ENCODE data around the gene PCED1B. TPM values are rescaled to one million over a fixed set of nuclear protein-coding genes. Genes with fewer than 3 reads are reported as not detected.
"Not testable (repeated sequence)": the region's sequence is repeated elsewhere in the genome, so short reads cannot be mapped to it uniquely, and the experiment has no call there.

Gene PCED1B
- total RNA-seq, 1 donor from 2014 or later, result 49.9 TPM

DNA sequence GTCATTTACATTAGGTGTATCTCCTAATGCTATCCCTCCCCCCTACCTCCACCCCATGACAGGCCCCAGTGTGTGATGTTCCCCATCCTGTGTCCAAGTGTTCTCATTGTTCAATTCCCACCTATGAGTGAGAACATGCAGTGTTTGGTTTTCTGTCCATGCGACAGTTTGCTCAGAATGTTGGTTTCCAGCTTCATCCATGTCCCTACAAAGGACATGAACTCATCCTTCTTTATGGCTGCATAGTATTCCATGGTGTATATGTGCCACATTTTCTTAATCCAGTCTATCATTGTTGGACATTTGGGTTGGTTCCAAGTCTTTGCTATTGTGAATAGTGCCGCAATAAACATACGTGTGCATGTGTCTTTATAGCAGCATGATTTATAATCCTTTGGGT, 37.9 kb downstream of the PCED1B start:
- H3K4me1 Mint-ChIP-seq (ENCODE audit: low read depth), result peaks cover 11% of the 10 kb centered on the region
- H3K9me3 Mint-ChIP-seq; intact Hi-C loops (cut with micrococcal nuclease); DNase-seq (ENCODE audit: low spot score); H3K4me3 Mint-ChIP-seq (ENCODE audit: low read depth); H3K27ac Mint-ChIP-seq; H3K27me3 Mint-ChIP-seq (ENCODE audit: low read depth): not testable (repeated sequence)
- peaks cover 39% of the 10 kb centered on the region for H3K36me3 Mint-ChIP-seq (ENCODE audit: low read depth)

- Mint-ChIP-seq H3K36me3 (ENCODE audit: low read depth) (peaks cover 43% of the 10 kb centered on the region), H3K27me3 (ENCODE audit: low read depth) (no peaks in the 10 kb centered on the region), H3K4me3 (ENCODE audit: low read depth) (no peak overlapping the region), H3K27ac (peak overlapping the region; percentile 69), H3K9me3 (peaks cover 8% of the 10 kb centered on the region), H3K4me1 (ENCODE audit: low read depth) (peaks cover 19% of the 10 kb centered on the region)
- DNase-seq (ENCODE audit: low spot score), result no peak
- intact Hi-C loops (cut with micrococcal nuclease), result loop anchor here (1.0 kb wide), 1 partner anchor 9 kb away; no protein-coding TSS in a partner anchor
Measured at GRCh38 chr12:47120736-47121135, 41.3 kb downstream of the PCED1B start.

- Mint-ChIP-seq H3K27ac (peak overlapping the region; percentile 69), H3K27me3 (ENCODE audit: low read depth) (no peaks in the 10 kb centered on the region), H3K4me3 (ENCODE audit: low read depth) (no peak overlapping the region), H3K4me1 (ENCODE audit: low read depth) (peaks cover 19% of the 10 kb centered on the region), H3K36me3 (ENCODE audit: low read depth) (peaks cover 39% of the 10 kb centered on the region), H3K9me3 (peaks cover 8% of the 10 kb centered on the region)
- no peak for DNase-seq (ENCODE audit: low spot score)
- intact Hi-C loops (cut with micrococcal nuclease), result loop anchor here (1.0 kb wide), 1 partner anchor 10 kb away; no protein-coding TSS in a partner anchor
Measured at GRCh38 chr12:47121146-47121545, 41.7 kb downstream of the PCED1B start.

GRCh38 chr12:47122602-47123001, 43.2 kb downstream of the PCED1B start:
- intact Hi-C loops (cut with micrococcal nuclease), result no loop called here
- H3K36me3 Mint-ChIP-seq (ENCODE audit: low read depth), result peaks cover 38% of the 10 kb centered on the region
- no peak overlapping the region for H3K4me3 Mint-ChIP-seq (ENCODE audit: low read depth)
- peaks cover 8% of the 10 kb centered on the region for H3K9me3 Mint-ChIP-seq
- no peaks in the 10 kb centered on the region for H3K27me3 Mint-ChIP-seq (ENCODE audit: low read depth)
- H3K27ac Mint-ChIP-seq, result no peak overlapping the region
- DNase-seq (ENCODE audit: low spot score), result no peak
- H3K4me1 Mint-ChIP-seq (ENCODE audit: low read depth), result peaks cover 19% of the 10 kb centered on the region

DNA sequence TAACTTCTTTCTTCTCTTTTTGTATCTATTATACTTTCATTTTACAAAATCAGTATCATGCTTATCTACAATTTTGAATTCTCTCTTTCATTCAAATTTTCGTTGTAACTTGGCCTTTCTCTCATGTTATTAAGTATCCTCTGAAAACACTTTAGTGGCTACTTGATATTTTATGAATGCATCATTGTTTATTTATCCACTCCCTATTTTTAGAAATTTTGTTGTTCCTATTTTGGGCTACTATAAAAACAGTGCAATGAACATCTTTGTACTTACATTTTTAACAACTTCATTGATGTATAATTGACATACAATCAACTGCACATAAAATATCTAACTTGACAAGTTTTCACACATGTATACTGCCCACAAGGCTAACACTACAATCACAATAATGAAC, 44.3 kb downstream of the PCED1B start:
- H3K27me3 Mint-ChIP-seq (ENCODE audit: low read depth), result no peaks in the 10 kb centered on the region
- DNase-seq (ENCODE audit: low spot score), result no peak
- H3K4me1 Mint-ChIP-seq (ENCODE audit: low read depth), result peaks cover 19% of the 10 kb centered on the region
- peaks cover 26% of the 10 kb centered on the region for H3K36me3 Mint-ChIP-seq (ENCODE audit: low read depth)
- H3K4me3 Mint-ChIP-seq (ENCODE audit: low read depth), result no peak overlapping the region
- no peak overlapping the region for H3K27ac Mint-ChIP-seq
- intact Hi-C loops (cut with micrococcal nuclease), result no loop called here
- H3K9me3 Mint-ChIP-seq, result peaks cover 2% of the 10 kb centered on the region

GRCh38 chr12:47124451-47124850, 45.0 kb downstream of the PCED1B start:
- Mint-ChIP-seq H3K27me3 (ENCODE audit: low read depth) (no peaks in the 10 kb centered on the region), H3K4me3 (ENCODE audit: low read depth) (no peak overlapping the region), H3K36me3 (ENCODE audit: low read depth) (peaks cover 24% of the 10 kb centered on the region), H3K9me3 (no peaks in the 10 kb centered on the region), H3K27ac (no peak overlapping the region), H3K4me1 (ENCODE audit: low read depth) (peaks cover 19% of the 10 kb centered on the region)
- no peak for DNase-seq (ENCODE audit: low spot score)
- intact Hi-C loops (cut with micrococcal nuclease), result no loop called here

- DNase-seq (ENCODE audit: low spot score), result no peak
- Mint-ChIP-seq H3K36me3 (ENCODE audit: low read depth) (peaks cover 20% of the 10 kb centered on the region), H3K27me3 (ENCODE audit: low read depth) (no peaks in the 10 kb centered on the region), H3K27ac (no peak overlapping the region), H3K4me1 (ENCODE audit: low read depth) (peaks cover 12% of the 10 kb centered on the region), H3K9me3 (no peaks in the 10 kb centered on the region), H3K4me3 (ENCODE audit: low read depth) (no peak overlapping the region)
- intact Hi-C loops (cut with micrococcal nuclease), result no loop called here
Measured at GRCh38 chr12:47126246-47126645, 46.8 kb downstream of the PCED1B start.

DNA sequence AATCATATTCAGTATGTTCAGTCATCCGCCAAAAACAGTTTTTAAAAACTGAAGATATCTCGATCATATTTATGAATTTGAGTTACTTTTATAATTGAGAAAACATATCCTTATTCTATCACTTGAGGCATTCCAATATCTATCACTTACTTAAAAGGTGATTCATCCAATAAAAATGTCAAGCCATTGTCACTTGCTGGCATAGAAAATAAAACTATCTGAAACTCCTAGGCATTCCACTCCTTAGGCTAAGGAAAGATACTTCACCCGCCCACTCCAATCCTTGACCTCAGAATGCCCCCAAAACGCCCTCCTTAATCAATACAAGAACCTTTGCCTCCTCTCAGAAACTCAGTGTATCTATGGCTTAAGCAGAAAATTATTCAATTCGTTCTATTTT, 51.6 kb downstream of the PCED1B start:
- H3K27me3 Mint-ChIP-seq (ENCODE audit: low read depth), result no peaks in the 10 kb centered on the region
- no peak overlapping the region for H3K4me3 Mint-ChIP-seq (ENCODE audit: low read depth)

DNA sequence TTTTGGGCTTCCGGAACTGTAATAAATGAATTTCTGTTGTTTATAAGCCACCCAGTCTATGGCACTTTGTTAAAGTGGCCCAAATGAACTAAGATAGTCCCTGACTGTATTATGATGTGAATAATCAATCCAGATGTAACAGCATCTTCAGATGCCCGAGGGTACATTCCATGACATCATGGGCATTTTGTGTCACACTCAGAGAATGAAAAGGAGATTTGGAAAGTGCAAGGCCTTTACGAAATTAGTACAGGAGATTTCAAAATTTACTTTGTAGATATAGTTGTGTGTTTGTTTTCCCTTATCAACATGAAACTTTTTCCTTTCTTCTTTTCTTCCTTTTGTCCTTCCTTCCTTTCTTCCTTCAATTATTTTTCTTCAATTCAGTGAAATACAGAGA, 54.6 kb downstream of the PCED1B start:
- H3K9me3 Mint-ChIP-seq, result peaks cover 1% of the 10 kb centered on the region
- intact Hi-C loops (cut with micrococcal nuclease), result no loop called here
- no peaks in the 10 kb centered on the region for H3K27me3 Mint-ChIP-seq (ENCODE audit: low read depth)
- peaks cover 21% of the 10 kb centered on the region for H3K36me3 Mint-ChIP-seq (ENCODE audit: low read depth)
- H3K4me3 Mint-ChIP-seq (ENCODE audit: low read depth), result no peak overlapping the region
- no peak for DNase-seq (ENCODE audit: low spot score)
- H3K27ac Mint-ChIP-seq, result no peak overlapping the region
- peaks cover 2% of the 10 kb centered on the region for H3K4me1 Mint-ChIP-seq (ENCODE audit: low read depth)

More for the DNA sequence above, 51.6 kb downstream of the PCED1B start:
- Mint-ChIP-seq H3K36me3 (ENCODE audit: low read depth) (peaks cover 18% of the 10 kb centered on the region), H3K4me1 (ENCODE audit: low read depth) (peaks cover 2% of the 10 kb centered on the region), H3K9me3 (no peaks in the 10 kb centered on the region), H3K27ac (no peak overlapping the region)
- no peak for DNase-seq (ENCODE audit: low spot score)
- intact Hi-C loops (cut with micrococcal nuclease), result no loop called here

GRCh38 chr12:47135578-47135977, 56.2 kb downstream of the PCED1B start:
- Mint-ChIP-seq H3K4me3 (ENCODE audit: low read depth) (no peak overlapping the region), H3K4me1 (ENCODE audit: low read depth) (peaks cover 2% of the 10 kb centered on the region), H3K27ac (no peak overlapping the region), H3K27me3 (ENCODE audit: low read depth) (no peaks in the 10 kb centered on the region), H3K9me3 (peaks cover 8% of the 10 kb centered on the region), H3K36me3 (ENCODE audit: low read depth) (peaks cover 32% of the 10 kb centered on the region)
- intact Hi-C loops (cut with micrococcal nuclease), result no loop called here
- no peak for DNase-seq (ENCODE audit: low spot score)

GRCh38 chr12:47139000-47139681, 59.7 kb downstream of the PCED1B start:
- H3K27me3 Mint-ChIP-seq (ENCODE audit: low read depth), result no peaks in the 10 kb centered on the region
- H3K9me3 Mint-ChIP-seq, result peaks cover 12% of the 10 kb centered on the region
- intact Hi-C loops (cut with micrococcal nuclease), result no loop called here
- H3K4me3 Mint-ChIP-seq (ENCODE audit: low read depth), result no peak overlapping the region
- H3K36me3 Mint-ChIP-seq (ENCODE audit: low read depth), result peaks cover 41% of the 10 kb centered on the region
- H3K27ac Mint-ChIP-seq, result no peak overlapping the region
- no peak for DNase-seq (ENCODE audit: low spot score)
- peaks cover under 1% of the 10 kb centered on the region for H3K4me1 Mint-ChIP-seq (ENCODE audit: low read depth)

DNA sequence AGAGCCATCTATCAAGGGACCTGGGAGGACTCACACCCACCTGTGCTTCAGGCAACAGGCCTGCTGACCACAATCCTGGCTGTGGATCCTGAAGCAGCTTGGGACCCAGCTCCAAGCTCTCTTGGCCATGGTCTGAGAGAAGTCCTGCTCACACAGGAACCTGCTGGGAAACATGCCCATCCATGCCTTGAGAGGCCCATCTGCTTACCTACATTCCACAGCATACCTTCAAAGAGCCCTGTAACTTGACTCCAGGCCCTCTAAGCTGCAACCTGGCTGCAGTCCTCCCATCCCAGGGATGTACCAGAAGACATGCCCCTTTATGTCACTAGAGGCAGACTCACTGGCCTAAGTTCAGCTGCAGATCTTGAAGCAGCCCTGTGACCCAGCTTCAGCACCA, 62.0 kb downstream of the PCED1B start:
- peaks cover 32% of the 10 kb centered on the region for H3K36me3 Mint-ChIP-seq (ENCODE audit: low read depth)
- H3K27me3 Mint-ChIP-seq (ENCODE audit: low read depth), result no peaks in the 10 kb centered on the region
- no peak overlapping the region for H3K27ac Mint-ChIP-seq
- H3K4me3 Mint-ChIP-seq (ENCODE audit: low read depth), result no peak overlapping the region
- H3K9me3 Mint-ChIP-seq, result peaks cover 12% of the 10 kb centered on the region
- DNase-seq (ENCODE audit: low spot score), result no peak
- H3K4me1 Mint-ChIP-seq (ENCODE audit: low read depth), result peaks cover 22% of the 10 kb centered on the region
- intact Hi-C loops (cut with micrococcal nuclease), result loop anchor here (10.0 kb wide), 1 partner anchor 53 kb away; no protein-coding TSS in a partner anchor

- Mint-ChIP-seq H3K36me3 (ENCODE audit: low read depth) (peaks cover 25% of the 10 kb centered on the region), H3K27ac (no peak overlapping the region), H3K4me3 (ENCODE audit: low read depth) (no peak overlapping the region), H3K27me3 (ENCODE audit: low read depth) (no peaks in the 10 kb centered on the region), H3K4me1 (ENCODE audit: low read depth) (peaks cover 27% of the 10 kb centered on the region), H3K9me3 (peaks cover 3% of the 10 kb centered on the region)
- intact Hi-C loops (cut with micrococcal nuclease), result loop anchor here (5.0 to 10.0 kb wide), 2 partner anchors 50 to 62 kb away; no protein-coding TSS in a partner anchor
- no peak for DNase-seq (ENCODE audit: low spot score)
Measured at GRCh38 chr12:47144769-47145168, 65.3 kb downstream of the PCED1B start.

All from activated T-helper 2 cell treated with anti-CD3 and anti-CD28 coated beads, Interferon-gamma antibody, Interleukin-2, Interleukin-4, amounts not matched to agents 10 μg/mL and 5 μg/mL and 100 μg/mL, durations not matched to agents 14 hours and 24 hours and 36 hours (primary cell).